ENCODE data around the gene SLC25A11.

DNA sequence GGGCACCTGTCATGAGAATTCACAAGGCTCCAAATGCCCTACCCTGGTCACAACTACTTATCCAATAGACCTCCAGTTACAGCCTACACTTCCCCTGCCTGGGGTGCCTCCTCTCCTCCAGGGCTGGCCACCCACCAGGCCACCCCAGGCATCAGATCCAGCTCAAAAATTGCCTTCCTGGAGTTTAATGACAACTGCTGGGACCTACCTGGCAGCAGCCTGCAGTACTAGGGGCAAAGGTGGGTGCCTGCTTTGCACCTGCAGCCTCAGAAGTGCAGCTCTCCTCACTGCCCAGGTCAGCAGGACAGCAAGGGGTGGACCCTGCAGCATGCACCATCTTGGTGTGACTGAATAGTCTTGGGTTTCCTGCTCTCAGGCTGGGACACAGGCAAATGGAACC is 4.2 kb downstream of the SLC25A11 start:
- TF ChIP-seq GATA3 (IDR thresholded peaks at IDR 0.05; ENCODE audit: low read depth, low read length) (no peak), GATA2 (IDR thresholded peaks at IDR 0.05; ENCODE audit: low read depth, low read length) (no peak)
